AG04450 (cell line): ENCODE results near the gene EPS8L1. TPM values are rescaled to one million over a fixed set of nuclear protein-coding genes. Genes with fewer than 3 reads are reported as not detected.

ENCODE experiments used
- CTCF ChIA-PET: fragments of 300-600, 350-600 bp; formaldehyde crosslinking; extraction: SDS; loops from one replicate; lab custom pipeline; 2022; ENCODE audit warnings: antibody characterized with exemption, inconsistent platforms; lab: Charles Lee
- POLR2A ChIA-PET: fragments of 350-600 bp; formaldehyde crosslinking; extraction: SDS; loops from one replicate; lab custom pipeline; 2021; ENCODE audit warnings: antibody characterized with exemption, inconsistent platforms; lab: Yijun Ruan, JAX
- DNase-seq: peaks from one replicate; pipeline ENCODE4 v3.0.0-alpha.2; 2011; ENCODE audit warnings: low read depth, low spot score
- H3K27ac ChIP-seq: one replicate; pipeline ENCODE4 v1.5.1; 2012; ENCODE audit warnings: low read depth, low read length, control low read depth
- H3K27me3 ChIP-seq: one replicate; pipeline ENCODE4 v1.6.0; 2012; ENCODE audit warnings: low read length; ENCODE audit not compliant: control insufficient read depth, insufficient read depth
- H3K4me3 ChIP-seq: 2 replicates; pipeline ENCODE4 v1.5.1; 2011; ENCODE audit warnings: mild to moderate bottlenecking, low read depth, low read length, control low read depth
- H3K9me3 ChIP-seq: 2 replicates; pipeline ENCODE4 v1.5.1; 2012; ENCODE audit warnings: low read length; ENCODE audit not compliant: control insufficient read depth, insufficient read depth
- CTCF ChIP-seq: IDR thresholded peaks from 2 replicates; pipeline ENCODE4 v1.5.1; 2011; ENCODE audit warnings: low read depth, low read length, control low read depth, inconsistent platforms
- polyA plus RNA-seq: library from polyadenylated mRNA; depleted of rRNA; stranded (reverse); fragments of >200 nt; gene quantifications from 2 replicates; pipeline ENCODE4 v1.2.3, GENCODE V29; 2011

Gene EPS8L1
- polyA plus RNA-seq, 1 experiment = 1.5 TPM

- peaks cover 6% of the 10 kb centered on the region for H3K9me3 ChIP-seq
- no peak for TF ChIP-seq CTCF
- CTCF ChIA-PET = interaction anchor here (0.7 to 3.2 kb wide), 8 partner anchors 10 to 73 kb away, joined by 3 to 19 read pairs (median 6); partner anchors contain the start of genes EPS8L1, PPP1R12C and RDH13
- peak overlapping the region; percentile 31 for H3K27ac ChIP-seq
- peaks cover 36% of the 10 kb centered on the region for H3K27me3 ChIP-seq
- H3K4me3 ChIP-seq = peak overlapping the region; percentile 68
- DNase-seq = no peak
- POLR2A ChIA-PET = interaction anchor here (0.6 to 1.0 kb wide), 3 partner anchors 30 to 618 kb away, joined by 3 to 4 read pairs (median 3); partner anchors contain the start of gene PPP1R12C
These were observed 11.9 kb downstream of the EPS8L1 start for GRCh38 chr19:55087542-55087901.

- no peak for DNase-seq
- POLR2A ChIA-PET = no interaction called here
- peak overlapping the region; percentile 68 for H3K4me3 ChIP-seq
- CTCF ChIA-PET = interaction anchor here (0.6 to 3.2 kb wide), 24 partner anchors 10 to 974 kb away, joined by 3 to 19 read pairs (median 4); partner anchors contain the start of genes EPS8L1, FIZ1, PPP1R12C and PPP6R1
- no peak overlapping the region for H3K27ac ChIP-seq
- no peak for TF ChIP-seq CTCF
- H3K9me3 ChIP-seq = peaks cover 5% of the 10 kb centered on the region; the same call in 1 of the 2 replicates
- H3K27me3 ChIP-seq = peaks cover 30% of the 10 kb centered on the region
These were observed 12.4 kb downstream of the EPS8L1 start for GRCh38 chr19:55088021-55088451.

- POLR2A ChIA-PET = no interaction called here
- Histone ChIP-seq H3K27ac (no peak overlapping the region), H3K9me3 (no peaks in the 10 kb centered on the region; the same call in 1 of the 2 replicates), H3K27me3 (peaks cover 25% of the 10 kb centered on the region), H3K4me3 (no peak overlapping the region)
- DNase-seq = peak; percentile 13
- peak; percentile 60 for TF ChIP-seq CTCF
- CTCF ChIA-PET = interaction anchor here (0.6 to 3.2 kb wide), 27 partner anchors 9 to 975 kb away, joined by 3 to 19 read pairs (median 4); partner anchors contain the start of genes EPS8L1, FIZ1, PPP1R12C and PPP6R1
These were observed 13.1 kb downstream of the EPS8L1 start for GRCh38 chr19:55088543-55089341.

GRCh38 chr19:55089342-55089944 is 13.8 kb downstream of the EPS8L1 start:
- ChIA-PET CTCF (interaction anchor here (0.6 to 3.2 kb wide), 9 partner anchors 9 to 329 kb away, joined by 4 to 19 read pairs (median 5); partner anchors contain the start of gene PPP6R1), POLR2A (no interaction called here)
- no peak for DNase-seq
- Histone ChIP-seq H3K27me3 (peaks cover 18% of the 10 kb centered on the region), H3K27ac (no peak overlapping the region), H3K9me3 (no peaks in the 10 kb centered on the region; the same call in 1 of the 2 replicates), H3K4me3 (no peak overlapping the region)
- TF ChIP-seq CTCF = no peak
